Measurements from ENCODE around the gene PUS1. TPM values are rescaled to one million over a fixed set of nuclear protein-coding genes. Genes with fewer than 3 reads are reported as not detected.

Gene PUS1
- total RNA-seq, 1 experiment from 2014 or later: 117 TPM

GRCh38 chr12:131989021-131989420 lies 59.9 kb downstream of the PUS1 start:
- no peaks in the 10 kb centered on the region for H3K27me3 Mint-ChIP-seq (ENCODE audit: low read depth)
- Histone ChIP-seq H3K4me2 (ENCODE audit: insufficient read depth, insufficient read length, low read length) (no peak overlapping the region), H2BK15ac (ENCODE audit: low read depth, low read length) (no peak overlapping the region), H3K4me1 (ENCODE audit: insufficient read depth, low read length) (peaks cover 8% of the 10 kb centered on the region; the same call in 1 of the 2 replicates), H4K20me1 (ENCODE audit: control insufficient read depth, insufficient read depth, insufficient read length) (no peaks in the 10 kb centered on the region), H3K79me1 (ENCODE audit: insufficient read depth, low read depth, low read length, poor library complexity, severe bottlenecking) (peaks cover 3% of the 10 kb centered on the region), H2BK5ac (ENCODE audit: insufficient read length, low read length) (no peak overlapping the region), H2AFZ (ENCODE audit: low read length) (no peak overlapping the region), H3K18ac (ENCODE audit: insufficient read length, low read depth, low read length) (no peak overlapping the region), H2BK12ac (ENCODE audit: insufficient read length, low read depth, low read length) (peak overlapping the region; percentile 25), H3K9me3 (ENCODE audit: control insufficient read depth, low read depth, low read length) (no peaks in the 10 kb centered on the region), H3K14ac (ENCODE audit: insufficient read depth, low read length) (no peak overlapping the region; the same call in 1 of the 2 replicates), H3K23me2 (ENCODE audit: insufficient read length, low read depth, low read length, poor library complexity, severe bottlenecking) (no peaks in the 10 kb centered on the region), H4K91ac (ENCODE audit: insufficient read length, low read depth, low read length) (peak overlapping the region; percentile 7), H3K9ac (ENCODE audit: extremely low read depth, insufficient read length, low read length) (no peak overlapping the region), H3K23ac (ENCODE audit: insufficient read length, low read depth, low read length) (no peak overlapping the region), H2AK5ac (ENCODE audit: insufficient read length, low read length) (no peak overlapping the region), H4K5ac (ENCODE audit: insufficient read length, low read depth, low read length) (no peak overlapping the region), H2BK120ac (ENCODE audit: low read depth, low read length, poor library complexity, severe bottlenecking) (no peak overlapping the region), H3K27ac (ENCODE audit: insufficient read length, low read depth, low read length) (no peak overlapping the region), H3K4ac (ENCODE audit: low read depth, low read length) (no peak overlapping the region), H3K56ac (ENCODE audit: insufficient read length, low read depth, low read length) (no peak overlapping the region), H3K79me2 (ENCODE audit: insufficient read depth, low read length) (no peaks in the 10 kb centered on the region; the same call in 1 of the 2 replicates), H4K8ac (replicated peaks; ENCODE audit: insufficient read length, low read depth, low read length) (no peak overlapping the region), H3T11ph (ENCODE audit: low read length) (no peak overlapping the region), H3K27me3 (ENCODE audit: insufficient read depth, low read length) (no peaks in the 10 kb centered on the region), H2BK20ac (ENCODE audit: low read depth, low read length, poor library complexity, severe bottlenecking) (no peak overlapping the region)
- H3K4me1 Mint-ChIP-seq: peaks cover 49 to 57% of the 10 kb centered on the region in 2 experiments
- no peak overlapping the region; a peak in 1 of 5 replicates for H3K4me3 Mint-ChIP-seq
- TF ChIP-seq, protein P1, sequence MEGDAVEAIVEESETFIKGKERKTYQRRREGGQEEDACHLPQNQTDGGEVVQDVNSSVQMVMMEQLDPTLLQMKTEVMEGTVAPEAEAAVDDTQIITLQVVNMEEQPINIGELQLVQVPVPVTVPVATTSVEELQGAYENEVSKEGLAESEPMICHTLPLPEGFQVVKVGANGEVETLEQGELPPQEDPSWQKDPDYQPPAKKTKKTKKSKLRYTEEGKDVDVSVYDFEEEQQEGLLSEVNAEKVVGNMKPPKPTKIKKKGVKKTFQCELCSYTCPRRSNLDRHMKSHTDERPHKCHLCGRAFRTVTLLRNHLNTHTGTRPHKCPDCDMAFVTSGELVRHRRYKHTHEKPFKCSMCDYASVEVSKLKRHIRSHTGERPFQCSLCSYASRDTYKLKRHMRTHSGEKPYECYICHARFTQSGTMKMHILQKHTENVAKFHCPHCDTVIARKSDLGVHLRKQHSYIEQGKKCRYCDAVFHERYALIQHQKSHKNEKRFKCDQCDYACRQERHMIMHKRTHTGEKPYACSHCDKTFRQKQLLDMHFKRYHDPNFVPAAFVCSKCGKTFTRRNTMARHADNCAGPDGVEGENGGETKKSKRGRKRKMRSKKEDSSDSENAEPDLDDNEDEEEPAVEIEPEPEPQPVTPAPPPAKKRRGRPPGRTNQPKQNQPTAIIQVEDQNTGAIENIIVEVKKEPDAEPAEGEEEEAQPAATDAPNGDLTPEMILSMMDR (conservative IDR thresholded peaks at IDR 0.05): no peak
- WGBS (ENCODE audit: extremely low coverage, insufficient read length, low lambda C conversion rate): no CpG with 5 or more reads among the region's 12 CpGs
- peaks cover 49 to 77% (median 55%) of the 10 kb centered on the region in 3 experiments for H3K36me3 Mint-ChIP-seq (ENCODE audit: insufficient read depth in 1 of 3, low read depth in 3 of 3)
- no peak for DNase-seq
- no peaks in the 10 kb centered on the region for H3K9me3 Mint-ChIP-seq
- peak overlapping the region; percentile 82 to 95 (median 84) for H3K27ac Mint-ChIP-seq

All from H9 (cell line).